Activated CD8-positive, alpha-beta T cell treated with anti-CD3 and anti-CD28 coated beads for 36 hours (primary cell): ENCODE measurements around the gene ATF7. TPM values are rescaled to one million over a fixed set of nuclear protein-coding genes. Genes with fewer than 3 reads are reported as not detected.
"Not testable (repeated sequence)": the region's sequence is repeated elsewhere in the genome, so short reads cannot be mapped to it uniquely, and the experiment has no call there.

Source experiments
- ATAC-seq: fragments of 200-7000 bp; cut with Tn5 transposase; one replicate; pipeline ENCODE4 v1.10.0; 2021; ENCODE audit warnings: mild to moderate bottlenecking, moderate library complexity
- CTCF ChIA-PET: fragments of 350-600 bp; sonication (Branson Sonifier 250); formaldehyde crosslinking; loops from one replicate; lab custom pipeline; 2021; ENCODE audit warnings: antibody characterized with exemption; lab: Charles Lee
- POLR2A ChIA-PET: fragments of 350-600 bp; sonication (Branson Sonifier 250); formaldehyde crosslinking; loops from one replicate; lab custom pipeline; 2021; ENCODE audit warnings: antibody characterized with exemption; lab: Charles Lee
- DNase-seq: peaks from one replicate; pipeline ENCODE4 v3.0.0-alpha.2; 2020
- H3K27ac Mint-ChIP-seq: one replicate; pipeline ENCODE4 v1.8.0; 2021; ENCODE audit warnings: mild to moderate bottlenecking, mixed read lengths
- H3K27me3 Mint-ChIP-seq: one replicate; pipeline ENCODE4 v1.8.0; 2021; ENCODE audit warnings: mixed read lengths
- H3K36me3 Mint-ChIP-seq: one replicate; pipeline ENCODE4 v1.8.0; 2021; ENCODE audit warnings: low read depth, mixed read lengths
- H3K4me1 Mint-ChIP-seq: one replicate; pipeline ENCODE4 v1.8.0; 2021; ENCODE audit warnings: low read depth, mixed read lengths
- H3K4me3 Mint-ChIP-seq: one replicate; pipeline ENCODE4 v1.8.0; 2021; ENCODE audit warnings: mild to moderate bottlenecking, moderate library complexity, mixed read lengths
- H3K9me3 Mint-ChIP-seq: one replicate; pipeline ENCODE4 v1.8.0; 2021; ENCODE audit warnings: mixed read lengths
- intact Hi-C: fragments of 100-400 bp; cut with micrococcal nuclease; formaldehyde crosslinking; loops from one replicate; pipeline ENCODE4 v1.10.0; 2022
- total RNA-seq, 2 experiments: library from RNA; stranded (reverse); gene quantifications; one replicate each; pipeline ENCODE4 v1.2.3, GENCODE V29; 2021
- TF ChIP-seq, protein P1 (sequence below): fragments of 200-600 bp; IDR thresholded peaks from one replicate; pipeline ENCODE4 v1.8.0; 2022; ENCODE audit warnings: antibody characterized with exemption, mild to moderate bottlenecking

ATF7 gene
- total RNA-seq, 2 experiments from 2014 or later, result 22.0 to 22.6 TPM

DNA sequence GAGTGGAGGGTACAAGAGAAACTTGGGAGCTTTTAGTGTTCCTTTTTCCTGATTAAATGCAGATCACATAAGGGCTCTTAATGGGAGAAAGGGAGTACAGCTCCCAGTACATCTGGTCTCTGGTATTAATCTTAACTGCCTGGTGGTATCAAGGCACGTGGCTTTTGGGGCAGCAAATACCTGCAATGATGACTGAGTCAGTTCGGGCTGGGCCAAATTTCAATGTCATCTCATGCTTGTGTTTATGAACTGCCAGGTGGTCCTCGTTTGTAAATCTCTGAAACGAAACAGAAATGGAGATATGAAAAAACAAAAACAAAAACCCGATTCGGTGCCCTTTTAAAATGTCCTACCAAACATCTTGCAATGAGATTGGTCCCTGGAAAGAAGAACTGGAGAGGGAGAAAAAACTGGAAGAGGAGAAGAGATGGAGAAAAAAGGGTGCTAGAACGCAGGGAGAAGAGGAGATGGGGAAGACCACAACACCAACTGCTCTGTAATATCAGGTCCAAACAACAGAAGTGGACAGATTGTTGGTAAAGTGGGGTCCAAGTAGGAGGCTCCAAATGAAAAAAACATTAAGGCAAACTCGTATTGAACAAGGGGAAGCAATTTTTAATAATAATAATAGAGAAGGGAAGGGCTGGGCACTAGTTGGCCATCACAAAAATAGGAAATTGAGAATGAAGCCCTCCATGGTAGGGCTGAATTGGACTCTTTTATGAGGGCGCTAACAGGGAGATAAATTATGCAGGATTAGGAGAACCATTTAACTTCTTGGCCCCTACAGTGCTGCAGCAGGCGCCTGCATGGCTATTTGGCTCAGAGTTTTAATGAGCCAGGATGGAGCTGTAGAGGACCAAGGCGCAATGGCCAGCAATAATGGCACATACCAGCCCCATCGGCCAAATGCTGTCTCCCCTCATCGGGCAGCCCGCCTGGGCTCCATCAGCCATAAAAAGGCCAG, 73.5 kb downstream of the ATF7 start:
- H3K9me3 Mint-ChIP-seq, result no peaks in the 10 kb centered on the region
- TF ChIP-seq, protein P1, sequence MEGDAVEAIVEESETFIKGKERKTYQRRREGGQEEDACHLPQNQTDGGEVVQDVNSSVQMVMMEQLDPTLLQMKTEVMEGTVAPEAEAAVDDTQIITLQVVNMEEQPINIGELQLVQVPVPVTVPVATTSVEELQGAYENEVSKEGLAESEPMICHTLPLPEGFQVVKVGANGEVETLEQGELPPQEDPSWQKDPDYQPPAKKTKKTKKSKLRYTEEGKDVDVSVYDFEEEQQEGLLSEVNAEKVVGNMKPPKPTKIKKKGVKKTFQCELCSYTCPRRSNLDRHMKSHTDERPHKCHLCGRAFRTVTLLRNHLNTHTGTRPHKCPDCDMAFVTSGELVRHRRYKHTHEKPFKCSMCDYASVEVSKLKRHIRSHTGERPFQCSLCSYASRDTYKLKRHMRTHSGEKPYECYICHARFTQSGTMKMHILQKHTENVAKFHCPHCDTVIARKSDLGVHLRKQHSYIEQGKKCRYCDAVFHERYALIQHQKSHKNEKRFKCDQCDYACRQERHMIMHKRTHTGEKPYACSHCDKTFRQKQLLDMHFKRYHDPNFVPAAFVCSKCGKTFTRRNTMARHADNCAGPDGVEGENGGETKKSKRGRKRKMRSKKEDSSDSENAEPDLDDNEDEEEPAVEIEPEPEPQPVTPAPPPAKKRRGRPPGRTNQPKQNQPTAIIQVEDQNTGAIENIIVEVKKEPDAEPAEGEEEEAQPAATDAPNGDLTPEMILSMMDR, result no peak
- ChIA-PET CTCF (interaction anchor here (1.0 to 1.6 kb wide), 3 partner anchors 10 to 66 kb away, joined by 4 to 11 read pairs (median 4); no protein-coding TSS in a partner anchor), POLR2A (interaction anchor here (0.6 kb wide), 1 partner anchor 13 kb away, joined by 3 read pairs; no protein-coding TSS in a partner anchor)
- intact Hi-C loops, result no loop called here
- no peak overlapping the region for H3K4me3 Mint-ChIP-seq
- H3K36me3 Mint-ChIP-seq, result peaks cover 3% of the 10 kb centered on the region
- ATAC-seq (no peak), DNase-seq (no peak)
- H3K27me3 Mint-ChIP-seq, result no peaks in the 10 kb centered on the region
- H3K27ac Mint-ChIP-seq, result no peak overlapping the region
- peaks cover 9% of the 10 kb centered on the region for H3K4me1 Mint-ChIP-seq

DNA sequence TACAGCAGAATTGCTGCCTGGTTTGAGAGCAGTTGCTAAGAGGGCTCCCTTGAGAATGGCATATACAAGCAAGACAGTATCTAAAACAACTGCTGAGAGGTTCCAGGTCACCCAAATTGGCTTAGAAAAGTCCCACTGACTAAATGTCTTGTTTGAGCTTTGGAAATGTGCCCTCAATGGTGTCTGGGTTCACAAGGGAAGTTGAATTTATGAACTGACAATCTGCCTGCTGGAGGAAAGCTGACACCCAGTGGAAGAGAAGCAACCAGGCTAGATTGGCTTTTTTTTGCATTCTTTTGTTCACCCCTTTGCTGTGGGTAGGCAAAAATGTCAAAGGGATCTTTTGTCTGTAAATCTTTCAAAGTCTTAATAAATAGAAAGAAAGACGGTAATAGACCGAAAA, 74.3 kb downstream of the ATF7 start:
- POLR2A ChIA-PET, result no interaction called here
- Mint-ChIP-seq H3K36me3 (peaks cover 3% of the 10 kb centered on the region), H3K9me3 (no peaks in the 10 kb centered on the region), H3K27me3 (no peaks in the 10 kb centered on the region), H3K27ac (no peak overlapping the region), H3K4me3 (no peak overlapping the region), H3K4me1 (peaks cover 9% of the 10 kb centered on the region)
- CTCF ChIA-PET, result interaction anchor here (0.9 to 1.6 kb wide), 6 partner anchors 9 to 141 kb away, joined by 3 to 11 read pairs (median 4); partner anchors contain the start of gene ATP5MC2
- TF ChIP-seq, protein P1, result no peak
- DNase-seq, result no peak
- ATAC-seq, result no peak
- intact Hi-C loops, result no loop called here

GRCh38 chr12:53550595-53550994, 75.6 kb downstream of the ATF7 start:
- no peak for DNase-seq
- no peak overlapping the region for H3K4me3 Mint-ChIP-seq
- no peaks in the 10 kb centered on the region for H3K27me3 Mint-ChIP-seq
- intact Hi-C loops, result no loop called here
- H3K9me3 Mint-ChIP-seq, result no peaks in the 10 kb centered on the region
- ChIA-PET CTCF (interaction anchor here (0.6 to 1.5 kb wide), 2 partner anchors 125 to 197 kb away, joined by 4 to 5 read pairs; partner anchors contain the start of gene ATP5MC2), POLR2A (interaction anchor here (0.5 kb wide), 1 partner anchor 18 kb away, joined by 3 read pairs; no protein-coding TSS in a partner anchor)
- TF ChIP-seq, protein P1, result no peak
- ATAC-seq, result no peak
- H3K36me3 Mint-ChIP-seq, result peaks cover 3% of the 10 kb centered on the region
- H3K27ac Mint-ChIP-seq, result no peak overlapping the region
- peaks cover 9% of the 10 kb centered on the region for H3K4me1 Mint-ChIP-seq

DNA sequence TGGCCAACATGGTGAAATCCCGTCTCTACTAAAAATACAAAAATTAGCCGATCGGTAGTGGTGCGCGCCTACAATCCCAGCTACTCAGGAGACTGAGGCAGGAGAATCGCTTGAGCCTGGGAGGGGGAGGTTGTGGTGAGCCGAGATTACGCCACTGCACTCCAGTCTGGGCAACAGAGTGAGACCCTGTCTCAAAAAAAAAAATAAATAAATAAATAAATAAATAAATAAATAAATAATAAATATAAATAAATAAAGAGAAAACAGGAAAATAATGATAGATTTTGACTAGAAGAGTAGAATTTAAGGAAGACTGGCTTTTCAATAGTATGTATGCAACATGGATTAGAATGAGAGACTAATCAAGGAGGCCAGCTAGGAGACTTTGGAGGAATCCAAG, 76.1 kb downstream of the ATF7 start:
- H3K27me3 Mint-ChIP-seq, DNase-seq, H3K36me3 Mint-ChIP-seq, ATAC-seq, H3K4me1 Mint-ChIP-seq, H3K9me3 Mint-ChIP-seq, H3K27ac Mint-ChIP-seq, POLR2A ChIA-PET, H3K4me3 Mint-ChIP-seq, intact Hi-C loops: not testable (repeated sequence)
- CTCF ChIA-PET, result interaction anchor here (1.1 to 1.5 kb wide), 2 partner anchors 74 to 125 kb away, joined by 3 to 5 read pairs; partner anchors contain the start of gene ATP5MC2

DNA sequence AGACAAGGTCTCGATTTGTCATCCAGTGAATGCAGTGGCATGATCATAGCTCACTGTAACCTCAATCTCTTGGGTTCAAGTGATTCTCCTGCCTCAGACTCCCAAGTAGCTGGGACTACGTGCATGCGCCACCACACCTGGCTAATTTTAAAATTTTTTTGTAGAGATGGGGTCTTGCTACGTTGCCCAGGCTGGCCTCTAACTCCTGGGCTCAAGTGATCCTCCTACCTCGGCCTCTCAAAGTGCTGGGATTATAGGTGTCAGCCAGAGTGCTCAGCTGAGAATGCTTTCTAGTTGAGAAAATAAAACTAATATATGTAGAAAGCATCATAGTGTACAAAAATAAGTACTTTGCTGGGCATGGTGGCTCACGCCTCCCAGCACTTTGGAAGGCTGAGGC, 77.8 kb downstream of the ATF7 start:
- ATAC-seq, DNase-seq, H3K27me3 Mint-ChIP-seq, H3K9me3 Mint-ChIP-seq, H3K36me3 Mint-ChIP-seq, H3K27ac Mint-ChIP-seq, H3K4me3 Mint-ChIP-seq: not testable (repeated sequence)
- CTCF ChIA-PET, result interaction anchor here (1.1 to 1.5 kb wide), 3 partner anchors 127 to 199 kb away, joined by 3 read pairs; partner anchors contain the start of gene ATP5MC2
- H3K4me1 Mint-ChIP-seq, result peaks cover 22% of the 10 kb centered on the region
- POLR2A ChIA-PET, result interaction anchor here (1.1 to 1.7 kb wide), 2 partner anchors 9 to 128 kb away, joined by 3 read pairs; partner anchors contain the start of gene ATP5MC2
- intact Hi-C loops, result loop anchor here (10.0 kb wide), 1 partner anchor 196 kb away; no protein-coding TSS in a partner anchor
